Upper lobe of right lung (tissue), 1 donor: ENCODE measurements around the gene PLK2. TPM values are rescaled to one million over a fixed set of nuclear protein-coding genes. Genes with fewer than 3 reads are reported as not detected.

ENCODE experiments used
- ATAC-seq: fragments of 200-7000 bp; cut with Tn5 transposase; one replicate; pipeline ENCODE4 v1.9.1; 2020; ENCODE audit warnings: mild to moderate bottlenecking, moderate library complexity
- DNase-seq: peaks from one replicate; pipeline ENCODE4 v3.0.0-alpha.2; 2020
- H3K27ac ChIP-seq: fragments of 200-600 bp; one replicate; pipeline ENCODE4 v1.8.0; 2022
- H3K27me3 ChIP-seq: fragments of 200-600 bp; one replicate; pipeline ENCODE4 v1.8.0; 2022; ENCODE audit warnings: mild to moderate bottlenecking
- H3K36me3 ChIP-seq: fragments of 200-600 bp; one replicate; pipeline ENCODE4 v1.8.0; 2022
- H3K4me1 ChIP-seq: fragments of 200-600 bp; one replicate; pipeline ENCODE4 v1.8.0; 2022
- H3K4me3 ChIP-seq: fragments of 200-600 bp; one replicate; pipeline ENCODE4 v1.8.0; 2022; ENCODE audit warnings: mild to moderate bottlenecking
- H3K9me3 ChIP-seq: fragments of 200-600 bp; one replicate; pipeline ENCODE4 v1.8.0; 2022
- CTCF ChIP-seq: fragments of 200-600 bp; IDR thresholded peaks from one replicate; pipeline ENCODE4 v1.8.0; 2022; ENCODE audit warnings: antibody characterized with exemption
- intact Hi-C: fragments of 100-400 bp; cut with DNase I; formaldehyde crosslinking; loops from one replicate; pipeline ENCODE4 v1.11.0; 2022
- total RNA-seq: library from RNA; stranded (reverse); fragmentation: NEBNext Ultra II Directional; extraction: Animal tissue kit (Norgen Biotek cat#: 25700); gene quantifications from one replicate; pipeline ENCODE4 v1.2.1, GENCODE V29; 2021
- donor health status: DM: no; HTN: yes; CAD: no; lungs with severe emphysema.

Gene PLK2
- total RNA-seq, 1 donor from 2014 or later, result 41.1 TPM

DNA sequence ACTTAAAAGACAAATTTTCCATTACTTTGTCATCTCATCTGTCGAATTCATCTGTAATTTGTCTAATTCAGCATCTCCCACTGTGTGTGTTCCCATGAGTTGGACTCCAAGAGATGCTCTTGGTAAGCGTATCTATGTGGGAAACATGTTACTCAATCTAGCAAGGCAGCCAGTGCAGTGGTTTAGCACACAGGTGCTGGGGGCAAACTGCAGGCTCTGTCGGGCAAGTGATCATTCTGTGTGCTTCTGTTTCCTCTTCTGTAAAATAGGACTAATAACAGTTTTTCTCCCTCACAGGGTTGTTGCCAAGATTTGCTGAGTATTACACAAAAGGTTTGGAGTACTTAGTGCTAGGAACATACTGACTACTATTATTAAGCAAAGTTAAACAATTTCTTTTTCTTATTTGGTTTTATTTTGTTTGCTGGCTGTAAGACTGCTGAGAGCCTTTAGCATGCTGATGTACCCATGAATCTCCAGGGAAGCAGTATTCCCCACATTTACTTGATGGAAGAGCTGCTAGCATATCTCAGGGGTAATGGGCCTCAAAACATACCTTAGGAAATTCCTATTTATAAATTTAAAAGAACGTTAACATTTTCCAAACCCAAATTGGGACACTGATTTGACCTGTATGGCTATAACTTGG, 30.6 kb upstream of the PLK2 start:
- Histone ChIP-seq H3K36me3 (no peaks in the 10 kb centered on the region), H3K27me3 (peaks cover 11% of the 10 kb centered on the region), H3K4me1 (no peaks in the 10 kb centered on the region), H3K27ac (no peak overlapping the region), H3K4me3 (no peak overlapping the region), H3K9me3 (no peaks in the 10 kb centered on the region)
- DNase-seq (no peak), ATAC-seq (no peak)
- intact Hi-C loops, result no loop called here
- TF ChIP-seq CTCF, result no peak

DNA sequence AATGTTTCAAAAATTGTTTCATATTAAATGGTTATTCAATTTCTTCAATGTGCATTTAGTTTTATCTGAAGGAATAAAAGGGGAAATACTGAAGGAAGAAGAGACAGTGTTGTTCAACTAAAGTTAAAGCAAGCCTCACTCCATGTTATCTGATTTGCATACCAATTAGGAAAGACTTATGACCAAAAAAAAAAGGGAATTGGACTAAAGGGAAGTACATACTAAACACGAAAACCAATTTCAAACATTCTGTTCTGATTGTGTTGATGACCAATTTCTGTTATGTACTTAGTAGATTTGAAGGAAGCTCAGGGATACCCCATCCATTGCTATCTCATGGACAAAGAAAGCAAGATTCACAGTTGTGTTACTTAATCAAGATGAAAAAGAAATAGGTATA, 26.4 kb upstream of the PLK2 start:
- TF ChIP-seq CTCF, result no peak
- Histone ChIP-seq H3K4me3 (no peak overlapping the region), H3K9me3 (no peaks in the 10 kb centered on the region), H3K27ac (no peak overlapping the region), H3K27me3 (peaks cover 11% of the 10 kb centered on the region), H3K4me1 (no peaks in the 10 kb centered on the region), H3K36me3 (no peaks in the 10 kb centered on the region)
- DNase-seq, result no peak
- intact Hi-C loops, result no loop called here
- ATAC-seq, result peak; percentile 49

- TF ChIP-seq CTCF, result no peak
- intact Hi-C loops, result no loop called here
- no peak overlapping the region for H3K4me3 ChIP-seq
- H3K4me1 ChIP-seq, result no peaks in the 10 kb centered on the region
- peaks cover 7% of the 10 kb centered on the region for H3K27me3 ChIP-seq
- DNase-seq (no peak), ATAC-seq (no peak)
- H3K27ac ChIP-seq, result no peak overlapping the region
- no peaks in the 10 kb centered on the region for H3K9me3 ChIP-seq
- H3K36me3 ChIP-seq, result no peaks in the 10 kb centered on the region
Observed at GRCh38 chr5:58484505-58484904, 24.6 kb upstream of the PLK2 start.

DNA sequence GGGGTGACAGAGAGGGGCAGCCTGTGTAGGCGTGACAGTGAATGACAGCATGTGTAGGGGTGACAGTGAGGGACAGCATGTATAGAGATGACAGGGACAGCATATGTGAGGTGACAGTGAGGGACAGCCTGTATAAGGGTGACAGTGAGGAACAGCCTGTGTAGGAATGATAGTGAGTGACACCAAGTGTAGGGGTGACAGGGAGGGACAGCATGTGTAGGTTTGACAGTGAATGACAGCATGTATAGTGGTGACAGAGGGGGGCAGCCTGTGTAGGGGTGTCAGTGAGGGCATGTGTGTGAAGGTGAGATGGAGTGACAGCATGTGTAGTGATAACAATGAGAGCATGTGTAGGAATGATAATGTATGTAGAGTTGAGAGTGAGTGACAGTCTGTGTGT, 22.6 kb upstream of the PLK2 start:
- H3K4me1 ChIP-seq, result no peaks in the 10 kb centered on the region
- TF ChIP-seq CTCF, result no peak
- no peaks in the 10 kb centered on the region for H3K9me3 ChIP-seq
- H3K27ac ChIP-seq, result no peak overlapping the region
- no peaks in the 10 kb centered on the region for H3K36me3 ChIP-seq
- peaks cover 6% of the 10 kb centered on the region for H3K27me3 ChIP-seq
- no peak overlapping the region for H3K4me3 ChIP-seq
- ATAC-seq, result no peak
- no peak for DNase-seq
- intact Hi-C loops, result no loop called here

GRCh38 chr5:58481828-58482227, 21.9 kb upstream of the PLK2 start:
- Histone ChIP-seq H3K9me3 (no peaks in the 10 kb centered on the region), H3K4me3 (no peak overlapping the region), H3K27me3 (no peaks in the 10 kb centered on the region), H3K27ac (no peak overlapping the region), H3K36me3 (no peaks in the 10 kb centered on the region), H3K4me1 (no peaks in the 10 kb centered on the region)
- DNase-seq (no peak), ATAC-seq (no peak)
- no peak for TF ChIP-seq CTCF
- intact Hi-C loops, result no loop called here
